GM21526 (cell line): ENCODE results near the gene ESR2.
"Not testable (repeated sequence)": the region's sequence is repeated elsewhere in the genome, so short reads cannot be mapped to it uniquely, and the experiment has no call there.

Experiments used
- ATAC-seq: cut with Tn5 transposase; IDR thresholded peaks from one replicate; pipeline ENCODE4 v1.9.1; 2021; ENCODE audit warnings: moderate library complexity; ENCODE audit not compliant: unreplicated experiment, low FRiP score

Gene ESR2

GRCh38 chr14:64293976-64294671 is at the start of gene ESR2:
Gene ESR2 (minus strand): TSS chr14:64294371. CDS start chr14:64282985, 11,386 bp downstream.
- peak; percentile 35 for ATAC-seq

DNA sequence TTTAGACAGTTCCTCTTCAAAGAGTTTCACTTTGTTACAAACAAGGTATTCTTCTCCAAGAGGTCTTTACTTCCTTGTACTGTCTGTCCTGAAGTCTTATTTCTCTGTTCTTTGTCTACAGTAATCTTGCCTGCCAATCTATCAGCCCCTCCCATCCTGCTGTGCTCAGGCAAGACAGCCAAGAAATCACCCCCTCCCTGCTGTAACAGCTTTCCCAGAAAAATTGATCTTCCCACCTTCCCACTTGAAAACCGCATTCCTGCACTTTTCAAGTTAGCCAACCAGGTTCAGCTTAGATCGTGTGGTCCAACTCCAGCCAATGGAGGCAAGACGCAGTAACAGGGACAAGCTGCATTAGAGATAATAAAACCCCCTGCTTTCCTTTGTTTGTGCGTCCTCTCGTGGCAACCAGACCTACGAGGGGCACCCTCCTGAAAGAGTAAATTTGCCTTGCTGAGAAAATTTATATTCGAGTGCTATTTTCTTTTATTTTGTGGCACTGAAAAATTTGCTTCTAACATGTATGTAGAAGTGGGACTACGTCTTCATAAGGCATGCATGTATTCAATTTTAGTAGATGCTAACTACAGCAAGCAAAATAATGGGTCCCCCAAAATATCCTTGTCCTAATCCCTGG is 46.5 kb upstream of the ESR2 start:
- no peak for ATAC-seq

- ATAC-seq: peak; percentile 86
Measured at GRCh38 chr14:64338616-64339316, 44.6 kb upstream of the ESR2 start.

- peak; percentile 49 for ATAC-seq
Measured at GRCh38 chr14:64337888-64338615, 43.9 kb upstream of the ESR2 start.

- ATAC-seq: no peak
Measured at GRCh38 chr14:64329149-64329548, 35.0 kb upstream of the ESR2 start.

DNA sequence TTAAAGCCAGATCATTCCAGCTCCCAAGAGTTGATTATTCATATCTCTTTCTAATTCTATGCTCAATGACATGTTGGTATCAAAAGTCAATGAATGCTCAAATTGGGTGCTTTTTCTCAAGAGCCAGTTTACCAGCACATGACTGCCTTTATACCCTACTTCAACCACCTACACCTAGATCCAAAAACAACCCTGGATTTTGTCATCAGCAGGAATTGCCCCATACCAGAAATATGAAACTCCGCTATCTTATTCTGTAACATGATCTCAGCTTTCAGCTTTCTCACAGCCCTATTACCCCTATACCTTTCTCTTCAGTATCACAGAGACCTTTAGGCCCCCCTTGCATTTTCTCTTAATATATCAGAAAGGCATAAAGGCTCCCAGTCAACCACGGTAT is 32.3 kb upstream of the ESR2 start:
- no peak for ATAC-seq

GRCh38 chr14:64324895-64325294 is 30.7 kb upstream of the ESR2 start:
- no peak for ATAC-seq

DNA sequence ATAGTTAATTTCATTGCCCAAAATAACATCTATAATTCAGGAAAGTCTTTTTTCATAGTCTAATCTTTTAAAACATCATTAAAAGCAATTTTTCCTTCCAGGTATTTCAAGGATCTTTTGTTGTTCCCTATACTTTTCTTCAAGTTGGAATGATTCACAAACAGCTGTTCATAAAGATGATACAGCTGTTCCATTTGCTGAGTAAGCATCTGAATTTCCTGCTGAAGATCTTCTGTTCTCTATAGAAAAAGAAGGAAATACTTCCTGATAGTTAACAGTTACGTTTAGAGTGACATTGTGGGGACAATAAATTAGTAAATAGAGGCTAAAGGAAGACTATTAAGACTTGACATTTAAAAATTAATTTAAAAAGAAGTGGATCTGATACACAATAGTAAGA is 30.3 kb upstream of the ESR2 start:
- no peak for ATAC-seq

DNA sequence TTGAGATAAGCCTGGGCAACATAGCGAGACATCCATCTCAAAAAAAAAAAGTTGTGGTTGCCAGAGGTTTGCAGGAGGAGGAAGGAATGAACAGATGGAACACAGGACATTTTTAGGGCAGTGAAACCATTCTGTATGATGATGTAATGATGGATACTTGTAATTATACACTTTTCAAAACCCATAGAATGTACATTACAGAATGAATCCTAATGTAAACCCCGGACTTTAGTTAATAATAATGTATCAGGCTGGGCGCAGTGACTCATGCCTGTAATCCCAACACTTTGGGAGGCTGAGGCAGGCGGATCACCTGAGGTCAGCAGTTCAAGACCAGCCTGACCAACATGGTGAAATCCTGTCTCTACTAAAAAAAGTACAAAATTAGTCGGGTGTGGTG is 26.2 kb upstream of the ESR2 start:
- not testable (repeated sequence) for ATAC-seq

GRCh38 chr14:64318695-64319094 is 24.5 kb upstream of the ESR2 start:
- ATAC-seq: not testable (repeated sequence)

GRCh38 chr14:64303471-64303917 is 9.3 kb upstream of the ESR2 start:
- ATAC-seq: no peak

DNA sequence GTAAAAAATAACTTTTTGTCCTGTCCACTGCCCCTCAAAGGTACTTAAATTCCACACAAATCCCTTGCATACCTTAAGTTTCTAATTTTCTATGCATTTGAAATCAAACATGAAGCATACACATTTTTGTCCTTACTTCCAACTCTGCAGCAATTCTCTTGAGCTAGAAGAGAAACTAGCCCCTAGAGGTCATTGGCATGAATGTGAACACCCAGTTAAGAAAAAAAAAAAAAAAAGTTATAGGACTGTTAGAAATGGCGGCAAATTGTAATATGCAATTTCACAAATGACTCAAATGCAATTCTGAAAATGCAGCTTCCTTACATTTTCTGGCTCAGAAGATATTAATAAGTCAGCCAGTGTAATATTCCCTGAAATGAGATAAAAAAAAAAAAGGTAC is 4.6 kb upstream of the ESR2 start:
- no peak for ATAC-seq

DNA sequence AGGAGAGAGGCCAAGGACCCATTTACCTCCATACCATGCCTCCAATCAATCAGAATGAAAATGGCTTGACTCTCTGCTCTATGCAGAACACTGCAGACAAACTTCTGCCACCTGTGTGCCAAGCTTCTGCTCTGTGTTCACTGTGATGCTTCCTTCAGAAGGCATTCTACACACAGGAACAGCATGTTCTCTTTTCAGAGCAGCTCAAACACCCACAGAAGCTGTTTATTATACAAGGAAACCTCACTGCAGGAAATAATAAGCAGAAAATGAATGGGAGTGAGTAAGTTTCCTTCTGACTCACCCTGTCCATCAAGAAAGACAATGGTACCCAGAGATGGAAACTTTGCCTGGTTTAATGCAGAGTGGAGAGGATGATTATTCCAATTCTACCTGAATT is 2.4 kb upstream of the ESR2 start:
- ATAC-seq: no peak

DNA sequence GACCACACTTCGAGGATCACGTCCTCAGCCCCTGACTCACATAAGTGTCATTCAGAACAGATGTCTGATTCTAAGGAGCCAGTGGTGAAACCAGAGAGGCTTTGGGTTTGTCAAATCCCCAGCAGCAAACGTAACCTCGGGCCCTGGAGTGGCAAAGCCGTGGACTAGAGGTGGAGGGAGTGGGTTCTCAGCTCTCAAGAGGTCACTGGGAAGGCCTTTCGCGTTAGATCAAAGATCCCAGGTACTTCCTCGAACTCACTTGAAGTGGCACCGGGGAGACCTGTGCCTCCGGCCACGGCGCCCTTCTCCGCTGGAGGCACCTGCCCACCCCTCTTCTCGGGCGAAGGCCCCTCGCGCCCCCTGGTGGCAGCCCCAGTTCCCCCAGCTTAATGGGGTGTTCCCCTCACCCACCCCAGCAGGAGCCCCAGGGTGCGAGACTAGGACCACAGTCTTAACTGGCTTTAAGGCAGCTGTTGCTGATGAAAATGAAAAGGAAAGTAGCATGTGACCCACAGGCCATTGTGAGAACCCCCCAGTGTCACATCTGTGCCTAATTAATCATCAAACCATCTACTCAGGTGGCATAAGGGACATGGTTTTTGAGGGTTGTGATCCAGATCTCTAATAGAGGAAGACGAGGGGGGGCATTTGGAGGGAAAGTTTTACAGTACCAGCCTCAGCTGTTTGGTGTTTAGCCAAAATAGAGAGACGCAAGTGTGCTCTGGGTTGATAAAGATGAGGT is 672 bp upstream of the ESR2 start:
- peak; percentile 75 for ATAC-seq

DNA sequence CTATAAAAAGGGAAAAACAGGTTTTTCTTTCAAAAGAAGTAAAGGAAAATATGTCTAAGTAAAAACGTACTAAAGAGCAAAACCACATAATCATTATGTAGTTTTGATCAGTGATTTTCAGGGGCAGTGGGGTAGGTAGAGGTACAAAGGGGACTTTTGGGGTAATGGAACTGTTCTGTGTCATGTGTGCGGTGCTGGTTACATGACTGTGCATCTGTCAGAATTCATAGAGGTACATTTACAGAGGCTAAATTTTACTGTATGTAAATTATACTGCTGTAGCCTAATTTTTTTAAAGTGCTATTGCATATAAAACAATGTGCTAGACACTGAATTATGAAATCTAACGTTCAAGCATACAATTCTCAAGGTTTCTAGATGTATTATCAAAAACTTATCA is 2.0 kb downstream of the ESR2 start:
- no peak for ATAC-seq

- ATAC-seq: no peak
Measured at GRCh38 chr14:64289571-64289970, 4.6 kb downstream of the ESR2 start.

DNA sequence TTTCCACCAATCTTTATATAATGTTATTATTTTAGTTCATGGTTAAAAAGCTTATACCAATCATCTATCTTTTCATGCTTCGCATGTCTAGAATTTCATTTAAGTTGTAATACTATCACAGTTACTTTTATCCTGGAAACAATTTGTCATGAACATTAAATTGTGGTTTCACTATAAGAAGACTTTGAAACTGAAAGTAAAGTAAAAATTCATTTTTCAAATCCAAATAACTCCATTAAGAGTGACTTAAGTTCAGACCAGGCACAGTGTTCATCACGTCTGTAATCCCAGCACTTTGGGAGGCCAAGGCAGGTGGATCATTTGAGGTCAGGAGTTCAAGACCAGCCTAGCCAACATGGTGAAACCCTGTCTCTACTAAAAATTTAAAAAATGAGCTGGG is 12.4 kb downstream of the ESR2 start:
- no peak for ATAC-seq

DNA sequence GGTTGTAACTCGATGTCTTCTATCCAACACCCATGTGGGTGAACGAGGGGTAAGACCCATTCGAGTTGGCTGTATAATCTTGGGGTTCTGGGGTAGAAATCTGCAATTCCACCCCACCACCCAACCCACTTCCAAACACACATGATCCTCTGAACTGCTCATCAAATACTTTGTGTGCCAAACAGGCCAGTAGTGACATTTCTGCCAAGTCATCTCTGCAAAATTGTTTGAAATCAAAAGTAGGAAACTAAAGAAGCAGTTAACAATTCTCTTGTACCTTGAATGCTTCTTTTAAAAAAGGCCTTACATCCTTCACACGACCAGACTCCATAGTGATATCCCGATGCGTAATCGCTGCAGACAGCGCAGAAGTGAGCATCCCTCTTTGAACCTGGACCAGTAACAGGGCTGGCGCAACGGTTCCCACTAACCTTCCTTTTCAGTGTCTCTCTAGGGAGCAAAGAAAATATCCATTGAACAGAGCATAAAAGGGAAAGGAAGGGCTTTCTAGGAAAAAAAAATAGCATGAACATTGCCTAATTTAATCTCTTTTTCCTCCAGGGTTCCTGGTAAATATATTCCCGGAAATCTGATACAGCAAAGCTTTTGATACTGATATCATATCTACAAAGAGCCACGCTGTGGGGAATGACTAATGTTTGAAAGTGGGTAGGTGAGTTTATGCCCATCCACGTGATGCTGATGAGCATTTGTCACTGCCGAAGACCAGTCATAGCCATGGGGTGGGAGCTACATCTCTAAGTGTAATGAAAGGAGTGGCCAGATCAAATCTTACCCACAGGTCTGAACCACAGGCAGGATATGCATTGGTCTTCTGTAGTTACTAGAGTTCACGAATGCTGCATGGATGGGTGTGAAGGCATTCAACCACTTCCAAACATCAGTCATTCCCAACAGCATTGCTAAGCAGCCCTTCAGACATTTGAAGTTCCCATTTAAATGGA is 14.2 kb downstream of the ESR2 start:
- no peak for ATAC-seq

DNA sequence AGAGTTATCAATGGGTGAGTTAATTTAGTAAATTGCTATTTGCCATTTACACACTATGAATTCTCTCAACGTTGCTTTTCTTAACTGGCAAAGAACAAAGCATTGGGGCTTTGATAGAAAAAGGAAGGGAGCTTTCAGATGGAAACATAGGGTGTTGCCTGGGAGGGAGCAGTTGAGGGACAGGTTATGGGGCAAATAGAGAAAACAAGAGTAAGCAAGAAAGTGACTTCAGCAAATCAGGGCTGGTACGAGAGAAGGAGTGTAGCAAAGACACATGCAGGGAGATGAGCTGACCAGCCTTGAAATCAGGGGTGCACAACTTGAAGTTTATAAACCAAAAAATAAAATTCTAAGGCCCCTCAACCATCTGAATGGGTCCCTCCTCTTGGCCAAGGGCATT is 15.7 kb downstream of the ESR2 start:
- ATAC-seq: no peak
